ENCODE data around the gene SERTAD2.
A peak's percentile ranks its signal among the peaks of the same experiment; 100 is the strongest.

SERTAD2 gene

GRCh38 chr2:64670047-64670446 lies 16.3 kb upstream of the SERTAD2 start:
- no peak for DNase-seq

- no peak for DNase-seq
Observed at GRCh38 chr2:64669288-64669687, 15.6 kb upstream of the SERTAD2 start.

- no peak for DNase-seq
Observed at GRCh38 chr2:64668542-64668941, 14.8 kb upstream of the SERTAD2 start.

GRCh38 chr2:64667535-64667934 lies 13.8 kb upstream of the SERTAD2 start:
- no peak for DNase-seq

GRCh38 chr2:64666810-64667438 lies 13.2 kb upstream of the SERTAD2 start:
- DNase-seq, result no peak

GRCh38 chr2:64665709-64666108 lies 12.0 kb upstream of the SERTAD2 start:
- no peak for DNase-seq

- DNase-seq, result no peak
Observed at GRCh38 chr2:64663402-64663801, 9.7 kb upstream of the SERTAD2 start.

- no peak for DNase-seq
Observed at GRCh38 chr2:64661741-64662169, 8.0 kb upstream of the SERTAD2 start.

GRCh38 chr2:64659252-64659651 lies 5.5 kb upstream of the SERTAD2 start:
- no peak for DNase-seq

GRCh38 chr2:64658269-64658668 lies 4.6 kb upstream of the SERTAD2 start:
- DNase-seq, result peak; percentile 55

- DNase-seq, result no peak
Observed at GRCh38 chr2:64657411-64657810, 3.7 kb upstream of the SERTAD2 start.

GRCh38 chr2:64656379-64656778 lies 2.7 kb upstream of the SERTAD2 start:
- DNase-seq, result no peak

- DNase-seq, result no peak
Observed at GRCh38 chr2:64655873-64656272, 2.2 kb upstream of the SERTAD2 start.

- no peak for DNase-seq
Observed at GRCh38 chr2:64655018-64655664, 1.4 kb upstream of the SERTAD2 start.

GRCh38 chr2:64654063-64654811 lies 524 bp upstream of the SERTAD2 start:
- DNase-seq, result peak; percentile 83

GRCh38 chr2:64652231-64653108 lies 1.2 kb downstream of the SERTAD2 start:
- no peak for DNase-seq

GRCh38 chr2:64651590-64651989 lies 2.1 kb downstream of the SERTAD2 start:
- no peak for DNase-seq

- no peak for DNase-seq
Observed at GRCh38 chr2:64650722-64651338, 2.9 kb downstream of the SERTAD2 start.

- DNase-seq, result no peak
Observed at GRCh38 chr2:64650296-64650695, 3.4 kb downstream of the SERTAD2 start.

GRCh38 chr2:64649626-64650025 lies 4.1 kb downstream of the SERTAD2 start:
- no peak for DNase-seq

- no peak for DNase-seq
Observed at GRCh38 chr2:64649013-64649484, 4.7 kb downstream of the SERTAD2 start.
